HCT116 (cell line): ENCODE data around the gene SAP30L. TPM values are rescaled to one million over a fixed set of nuclear protein-coding genes. Genes with fewer than 3 reads are reported as not detected.

Experiments used
- ATAC-seq: fragments of 200-7000 bp; cut with Tn5 transposase; 2 replicates; pipeline ENCODE4 v1.9.1; 2020; ENCODE audit warnings: mild to moderate bottlenecking, moderate library complexity
- BruUV-seq: library from RNA; stranded (reverse); fragments of 400-500 nt; replicated peaks from 2 replicates; lab custom pipeline; 2021; lab: Mats Ljungman, UMichigan
- CTCF ChIA-PET: fragments of 300-600 bp; sonication (Branson Sonifier 250); formaldehyde crosslinking; loops from one replicate; lab custom pipeline; 2021; ENCODE audit warnings: antibody characterized with exemption; lab: Charles Lee
- POLR2A ChIA-PET: fragments of 300-600, 350-600 bp; sonication (Branson Sonifier 250); formaldehyde crosslinking; loops from one replicate; lab custom pipeline; 2021; ENCODE audit warnings: antibody characterized with exemption; lab: Charles Lee
- RAD21 ChIA-PET, 2 experiments: fragments of 300-600 bp; sonication (Branson Sonifier 250); formaldehyde crosslinking; loops; one replicate each; lab custom pipeline; 2023; ENCODE audit warnings: low total read pairs in 2 of 2; ENCODE audit not compliant: uncharacterized antibody in 2 of 2, unreplicated experiment in 2 of 2, low non-redundant PET in 1 of 2; lab: Charles Lee
- DNase-seq: peaks from one replicate; pipeline ENCODE4 v3.0.0-alpha.2; 2010; ENCODE audit warnings: low read depth, low spot score
- H2AFZ ChIP-seq: fragments of 200-600 bp; shearing (Covaris generic), sonication (generic); 2 replicates; pipeline ENCODE4 v1.6.1; 2017; ENCODE audit warnings: low read depth, mixed run types, mixed read lengths, antibody characterized with exemption, low read length; ENCODE audit not compliant: poor library complexity, severe bottlenecking
- H3K27ac ChIP-seq: 2 replicates; pipeline ENCODE4 v1.5.1; 2012; ENCODE audit warnings: low read depth, low read length
- H3K27me3 ChIP-seq: fragments of 200-600 bp; sonication (generic); 2 replicates; pipeline ENCODE4 v1.6.1; 2016; ENCODE audit warnings: mixed run types, low read length, mixed read lengths; ENCODE audit not compliant: insufficient read depth
- H3K36me3 ChIP-seq, 2 experiments: fragments of 200-500 bp in 1 of 2; fragments of 200-600 bp in 1 of 2; sonication (Bioruptor generic) in 1 of 2; sonication (generic) in 1 of 2; 2 replicates each; pipeline versions ENCODE4 v1.5.1 to v1.6.1; 2014 to 2016; ENCODE audit warnings: low read length in 2 of 2, inconsistent platforms in 1 of 2, mixed read lengths in 1 of 2, mixed run types in 1 of 2; ENCODE audit not compliant: insufficient read depth in 2 of 2, control insufficient read depth in 1 of 2
- H3K4me1 ChIP-seq, 2 experiments: fragments of 200-600 bp in 1 of 2; sonication (generic) in 1 of 2; 2 replicates each; pipeline versions ENCODE4 v1.5.1 to v1.6.1; 2012 to 2017; ENCODE audit warnings: low read length in 2 of 2, inconsistent platforms in 1 of 2, mild to moderate bottlenecking in 1 of 2, mixed read lengths in 1 of 2, mixed run types in 1 of 2, moderate library complexity in 1 of 2; ENCODE audit not compliant: insufficient read depth in 2 of 2, control insufficient read depth in 1 of 2
- H3K4me2 ChIP-seq: fragments of 200-600 bp; sonication (generic); 2 replicates; pipeline ENCODE4 v1.6.1; 2017; ENCODE audit warnings: mixed run types, low read length, mixed read lengths
- H3K4me3 ChIP-seq, 2 experiments: fragments of 200-600 bp in 1 of 2; sonication (generic) in 1 of 2; replicated peaks in 1 of 2; 2 replicates each; pipeline ENCODE4 v1.5.1; 2011 to 2016; ENCODE audit warnings: low read length in 2 of 2, control low read depth in 1 of 2, low read depth in 1 of 2, mild to moderate bottlenecking in 1 of 2, mixed read lengths in 1 of 2, mixed run types in 1 of 2
- H3K79me2 ChIP-seq: fragments of 200-600 bp; sonication (generic); 2 replicates; pipeline ENCODE4 v1.6.1; 2017; ENCODE audit warnings: mild to moderate bottlenecking, mixed run types, low read length, moderate library complexity, mixed read lengths; ENCODE audit not compliant: insufficient read depth
- H3K9ac ChIP-seq: fragments of 200-600 bp; sonication (generic); 2 replicates; pipeline ENCODE4 v1.6.1; 2016; ENCODE audit warnings: low read length, mixed read lengths
- H3K9me2 ChIP-seq: fragments of 200-600 bp; sonication (generic), shearing (Covaris generic); 2 replicates; pipeline ENCODE4 v1.6.1; 2017; ENCODE audit warnings: mixed run types, mild to moderate bottlenecking, moderate library complexity; ENCODE audit not compliant: insufficient read depth
- H3K9me3 ChIP-seq, 2 experiments: fragments of 200-500 bp in 1 of 2; fragments of 200-600 bp in 1 of 2; sonication (Bioruptor generic) in 1 of 2; sonication (generic) in 1 of 2; 2 replicates each; pipeline ENCODE4 v1.6.1; 2014 to 2017; ENCODE audit warnings: low read length in 2 of 2, mixed read lengths in 2 of 2, inconsistent platforms in 1 of 2, low read depth in 1 of 2, mild to moderate bottlenecking in 1 of 2, mixed run types in 1 of 2, moderate library complexity in 1 of 2; ENCODE audit not compliant: control insufficient read depth in 1 of 2, insufficient read depth in 1 of 2
- H4K20me1 ChIP-seq: fragments of 200-600 bp; sonication (generic), shearing (Covaris generic); 2 replicates; pipeline ENCODE4 v1.6.1; 2017; ENCODE audit warnings: mixed run types, mild to moderate bottlenecking, moderate library complexity; ENCODE audit not compliant: insufficient read depth
- CEBPB ChIP-seq: IDR thresholded peaks from 2 replicates; pipeline ENCODE4 v1.6.1; 2012; ENCODE audit warnings: low read depth
- ELF1 ChIP-seq: IDR thresholded peaks from 2 replicates; pipeline ENCODE4 v1.6.1; 2012; ENCODE audit warnings: low read depth, borderline replicate concordance
- EZH2 ChIP-seq: fragments of 200-600 bp; sonication (generic); IDR thresholded peaks from 2 replicates; pipeline ENCODE4 v1.6.1; 2017; ENCODE audit warnings: antibody characterized with exemption, mixed run types
- EZH2phosphoT487 ChIP-seq: fragments of 200-600 bp; IDR thresholded peaks from 2 replicates; pipeline ENCODE4 v1.6.1; 2018; ENCODE audit warnings: antibody characterized with exemption, borderline replicate concordance
- JUND ChIP-seq: IDR thresholded peaks from 2 replicates; pipeline ENCODE4 v1.6.1; 2012
- POLR2A ChIP-seq: IDR thresholded peaks from 2 replicates; pipeline ENCODE4 v1.7.0; 2011; ENCODE audit warnings: borderline replicate concordance; ENCODE audit not compliant: insufficient read depth, insufficient read length; ENCODE audit errors: extremely low read depth
- SIN3A ChIP-seq: IDR thresholded peaks from 2 replicates; pipeline ENCODE4 v1.6.1; 2012; ENCODE audit warnings: low read depth
- ZBTB33 ChIP-seq: IDR thresholded peaks from 2 replicates; pipeline ENCODE4 v1.6.1; 2011; ENCODE audit warnings: mild to moderate bottlenecking, low read length, moderate library complexity; ENCODE audit not compliant: insufficient replicate concordance; ENCODE audit errors: extremely low read depth
- intact Hi-C: fragments of 100-400 bp; cut with micrococcal nuclease; formaldehyde crosslinking; loops from 2 replicates; pipeline ENCODE4 v1.10.0; 2022
- total RNA-seq: library from RNA; stranded (reverse); gene quantifications from one replicate; pipeline ENCODE4 v1.2.1, GENCODE V29; 2021; ENCODE audit not compliant: unreplicated experiment

Gene SAP30L
- total RNA-seq, 1 experiment from 2014 or later: 25.5 TPM

- no peaks in the 10 kb centered on the region for H3K79me2 ChIP-seq
- DNase-seq (no peak), ATAC-seq (peak; percentile 30)
- BruUV-seq: no TSS peak
- H3K9me2 ChIP-seq: no peaks in the 10 kb centered on the region
- POLR2A ChIA-PET: interaction anchor here (0.7 kb wide), 1 partner anchor 11 kb away, joined by 4 read pairs; no protein-coding TSS in a partner anchor
- no peak overlapping the region for H3K4me3 ChIP-seq
- no peaks in the 10 kb centered on the region for H3K9me3 ChIP-seq
- no peak overlapping the region for H2AFZ ChIP-seq
- H3K4me1 ChIP-seq: no peaks in the 10 kb centered on the region
- H4K20me1 ChIP-seq: no peaks in the 10 kb centered on the region
- no peak overlapping the region for H3K4me2 ChIP-seq
- no peak overlapping the region for H3K27ac ChIP-seq
- RAD21 ChIA-PET: no interaction called here
- no peaks in the 10 kb centered on the region for H3K36me3 ChIP-seq
- no peak overlapping the region for H3K9ac ChIP-seq
- CTCF ChIA-PET: no interaction called here
- TF ChIP-seq EZH2phosphoT487: no peak
- TF ChIP-seq POLR2A: no peak
- no peak for TF ChIP-seq ZBTB33
- TF ChIP-seq JUND: no peak
- no peak for TF ChIP-seq EZH2
- TF ChIP-seq SIN3A: no peak
- TF ChIP-seq ELF1: no peak
- no peak for TF ChIP-seq CEBPB
- intact Hi-C loops: no loop called here
- H3K27me3 ChIP-seq: peaks cover 13% of the 10 kb centered on the region; the same call in 1 of the 2 replicates
Measured at GRCh38 chr5:154477382-154478223, 31.8 kb downstream of the SAP30L start.
